ENCODE results near the gene SLCO1C1. TPM values are rescaled to one million over a fixed set of nuclear protein-coding genes. Genes with fewer than 3 reads are reported as not detected.

SLCO1C1 gene
- total and polyA plus RNA-seq, 2 experiments from 2014 or later: 0.30 TPM; not detected in 1

- no peak for DNase-seq (ENCODE audit: low spot score)
- no peaks in the 10 kb centered on the region for H3K4me1 ChIP-seq (ENCODE audit: insufficient read depth)
- H3K9me3 ChIP-seq (ENCODE audit: low read depth): no peaks in the 10 kb centered on the region
- H3K27me3 ChIP-seq: no peaks in the 10 kb centered on the region
- H3K4me3 ChIP-seq: no peak overlapping the region
- no peaks in the 10 kb centered on the region for H3K79me2 ChIP-seq
- no peaks in the 10 kb centered on the region for H4K20me1 ChIP-seq (ENCODE audit: insufficient read depth, poor library complexity, severe bottlenecking)
- no peak overlapping the region for H3K27ac ChIP-seq
- no peaks in the 10 kb centered on the region for H3K9me2 ChIP-seq (replicated peaks; ENCODE audit: insufficient read depth)
- no peaks in the 10 kb centered on the region for H3K36me3 ChIP-seq (replicated peaks; ENCODE audit: insufficient read depth, low read depth)
- WGBS (ENCODE audit: low lambda C conversion rate, missing lambda C conversion rate): 91% methylated on average over 1 of the region's 1 CpG
- TF ChIP-seq EZH2 (IDR thresholded peaks at IDR 0.05; ENCODE audit: borderline replicate concordance) (no peak), EZH2phosphoT487 (IDR thresholded peaks at IDR 0.05; ENCODE audit: low read depth, severe bottlenecking, unreplicated experiment) (no peak)
- TF ChIP-seq, protein P1, sequence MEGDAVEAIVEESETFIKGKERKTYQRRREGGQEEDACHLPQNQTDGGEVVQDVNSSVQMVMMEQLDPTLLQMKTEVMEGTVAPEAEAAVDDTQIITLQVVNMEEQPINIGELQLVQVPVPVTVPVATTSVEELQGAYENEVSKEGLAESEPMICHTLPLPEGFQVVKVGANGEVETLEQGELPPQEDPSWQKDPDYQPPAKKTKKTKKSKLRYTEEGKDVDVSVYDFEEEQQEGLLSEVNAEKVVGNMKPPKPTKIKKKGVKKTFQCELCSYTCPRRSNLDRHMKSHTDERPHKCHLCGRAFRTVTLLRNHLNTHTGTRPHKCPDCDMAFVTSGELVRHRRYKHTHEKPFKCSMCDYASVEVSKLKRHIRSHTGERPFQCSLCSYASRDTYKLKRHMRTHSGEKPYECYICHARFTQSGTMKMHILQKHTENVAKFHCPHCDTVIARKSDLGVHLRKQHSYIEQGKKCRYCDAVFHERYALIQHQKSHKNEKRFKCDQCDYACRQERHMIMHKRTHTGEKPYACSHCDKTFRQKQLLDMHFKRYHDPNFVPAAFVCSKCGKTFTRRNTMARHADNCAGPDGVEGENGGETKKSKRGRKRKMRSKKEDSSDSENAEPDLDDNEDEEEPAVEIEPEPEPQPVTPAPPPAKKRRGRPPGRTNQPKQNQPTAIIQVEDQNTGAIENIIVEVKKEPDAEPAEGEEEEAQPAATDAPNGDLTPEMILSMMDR (IDR thresholded peaks at IDR 0.05; ENCODE audit: poor library complexity): no peak
- no peak overlapping the region for H2AFZ ChIP-seq
- no peak overlapping the region for H3K4me2 ChIP-seq
Observed at GRCh38 chr12:20792971-20793370, 97.8 kb downstream of the SLCO1C1 start.

GRCh38 chr12:20798554-20798953, 103.4 kb downstream of the SLCO1C1 start:
- TF ChIP-seq, protein P1 (IDR thresholded peaks at IDR 0.05; ENCODE audit: poor library complexity): peak; percentile 68
- no peak for TF ChIP-seq EZH2phosphoT487 (IDR thresholded peaks at IDR 0.05; ENCODE audit: low read depth, severe bottlenecking, unreplicated experiment)
- DNase-seq (ENCODE audit: low spot score): peak; percentile 39
- Histone ChIP-seq H3K27ac (no peak overlapping the region), H3K4me3 (no peak overlapping the region), H3K9me3 (ENCODE audit: low read depth) (no peaks in the 10 kb centered on the region), H2AFZ (no peak overlapping the region), H3K4me1 (ENCODE audit: insufficient read depth) (no peaks in the 10 kb centered on the region), H4K20me1 (ENCODE audit: insufficient read depth, poor library complexity, severe bottlenecking) (no peaks in the 10 kb centered on the region), H3K4me2 (no peak overlapping the region), H3K27me3 (no peaks in the 10 kb centered on the region), H3K36me3 (replicated peaks; ENCODE audit: insufficient read depth, low read depth) (no peaks in the 10 kb centered on the region), H3K9me2 (replicated peaks; ENCODE audit: insufficient read depth) (no peaks in the 10 kb centered on the region), H3K79me2 (no peaks in the 10 kb centered on the region)
- 36% methylated on average over 1 of the region's 1 CpG for WGBS (ENCODE audit: low lambda C conversion rate, missing lambda C conversion rate)

DNA sequence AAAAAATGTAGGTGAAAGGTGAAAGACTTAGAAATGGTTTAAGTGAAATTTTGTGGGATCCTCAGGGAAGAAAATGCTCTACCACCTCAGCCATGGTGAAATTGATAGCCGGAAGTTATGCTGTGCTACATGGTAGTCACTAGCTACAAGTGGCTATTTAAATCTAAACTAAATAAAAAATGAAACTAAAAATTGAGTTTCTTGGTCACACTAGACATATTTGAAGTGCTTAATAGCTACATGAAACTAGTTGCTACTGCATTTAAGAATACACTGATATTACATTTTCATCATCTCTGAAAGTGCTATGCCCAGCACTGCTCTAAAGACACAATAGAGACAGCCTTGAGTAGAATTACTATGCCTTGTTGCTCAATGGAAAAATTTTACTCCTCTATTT, 105.0 kb downstream of the SLCO1C1 start:
- Histone ChIP-seq H3K9me3 (ENCODE audit: low read depth) (no peaks in the 10 kb centered on the region), H3K9me2 (replicated peaks; ENCODE audit: insufficient read depth) (no peaks in the 10 kb centered on the region), H3K27me3 (no peaks in the 10 kb centered on the region), H4K20me1 (ENCODE audit: insufficient read depth, poor library complexity, severe bottlenecking) (no peaks in the 10 kb centered on the region), H3K27ac (no peak overlapping the region), H3K4me1 (ENCODE audit: insufficient read depth) (no peaks in the 10 kb centered on the region), H3K4me2 (no peak overlapping the region), H3K79me2 (no peaks in the 10 kb centered on the region), H3K4me3 (no peak overlapping the region), H3K36me3 (replicated peaks; ENCODE audit: insufficient read depth, low read depth) (no peaks in the 10 kb centered on the region), H2AFZ (no peak overlapping the region)
- no peak for TF ChIP-seq EZH2 (IDR thresholded peaks at IDR 0.05; ENCODE audit: borderline replicate concordance)
- TF ChIP-seq EZH2phosphoT487 (IDR thresholded peaks at IDR 0.05; ENCODE audit: low read depth, severe bottlenecking, unreplicated experiment): no peak
- TF ChIP-seq, protein P1 (IDR thresholded peaks at IDR 0.05; ENCODE audit: poor library complexity): no peak
- WGBS (ENCODE audit: low lambda C conversion rate, missing lambda C conversion rate): 86% methylated on average over 1 of the region's 1 CpG
- no peak for DNase-seq (ENCODE audit: low spot score)

GRCh38 chr12:20801035-20801434, 105.9 kb downstream of the SLCO1C1 start:
- no peak overlapping the region for H3K4me2 ChIP-seq
- TF ChIP-seq, protein P1 (IDR thresholded peaks at IDR 0.05; ENCODE audit: poor library complexity): no peak
- TF ChIP-seq EZH2 (IDR thresholded peaks at IDR 0.05; ENCODE audit: borderline replicate concordance) (no peak), EZH2phosphoT487 (IDR thresholded peaks at IDR 0.05; ENCODE audit: low read depth, severe bottlenecking, unreplicated experiment) (no peak)
- no peak overlapping the region for H3K27ac ChIP-seq
- H3K27me3 ChIP-seq: no peaks in the 10 kb centered on the region
- H3K36me3 ChIP-seq (replicated peaks; ENCODE audit: insufficient read depth, low read depth): no peaks in the 10 kb centered on the region
- H4K20me1 ChIP-seq (ENCODE audit: insufficient read depth, poor library complexity, severe bottlenecking): no peaks in the 10 kb centered on the region
- no peaks in the 10 kb centered on the region for H3K9me3 ChIP-seq (ENCODE audit: low read depth)
- no peak for DNase-seq (ENCODE audit: low spot score)
- no peaks in the 10 kb centered on the region for H3K9me2 ChIP-seq (replicated peaks; ENCODE audit: insufficient read depth)
- H3K79me2 ChIP-seq: no peaks in the 10 kb centered on the region
- H2AFZ ChIP-seq: no peak overlapping the region
- no peak overlapping the region for H3K4me3 ChIP-seq
- H3K4me1 ChIP-seq (ENCODE audit: insufficient read depth): no peaks in the 10 kb centered on the region
